ENCODE measurements around the gene F9. TPM values are rescaled to one million over a fixed set of nuclear protein-coding genes. Genes with fewer than 3 reads are reported as not detected.

F9 gene
- total RNA-seq, 1 donor from 2014 or later = not detected

- DNase-seq (ENCODE audit: low spot score) = no peak
- Mint-ChIP-seq H3K4me1 (ENCODE audit: low read depth) (peaks cover 4% of the 10 kb centered on the region), H3K36me3 (ENCODE audit: low read depth) (no peaks in the 10 kb centered on the region), H3K4me3 (ENCODE audit: low read depth) (no peak overlapping the region), H3K27me3 (ENCODE audit: low read depth) (peaks cover 5% of the 10 kb centered on the region), H3K9me3 (no peaks in the 10 kb centered on the region), H3K27ac (no peak overlapping the region)
- intact Hi-C loops (cut with micrococcal nuclease) = loop anchor here (10.0 kb wide), 1 partner anchor 210 kb away; no protein-coding TSS in a partner anchor
These were observed 23.8 kb downstream of the F9 start for GRCh38 chrX:139554376-139554775.

GRCh38 chrX:139554991-139555675, 24.6 kb downstream of the F9 start:
- no peak for DNase-seq (ENCODE audit: low spot score)
- Mint-ChIP-seq H3K4me1 (ENCODE audit: low read depth) (peaks cover 4% of the 10 kb centered on the region), H3K9me3 (no peaks in the 10 kb centered on the region), H3K27ac (no peak overlapping the region), H3K4me3 (ENCODE audit: low read depth) (no peak overlapping the region), H3K27me3 (ENCODE audit: low read depth) (peaks cover 5% of the 10 kb centered on the region), H3K36me3 (ENCODE audit: low read depth) (no peaks in the 10 kb centered on the region)
- intact Hi-C loops (cut with micrococcal nuclease) = loop anchor here (10.0 kb wide), 1 partner anchor 210 kb away; no protein-coding TSS in a partner anchor

GRCh38 chrX:139559383-139560042, 29.0 kb downstream of the F9 start:
- Mint-ChIP-seq H3K27ac (no peak overlapping the region), H3K4me1 (ENCODE audit: low read depth) (no peaks in the 10 kb centered on the region), H3K36me3 (ENCODE audit: low read depth) (no peaks in the 10 kb centered on the region), H3K4me3 (ENCODE audit: low read depth) (no peak overlapping the region), H3K9me3 (no peaks in the 10 kb centered on the region), H3K27me3 (ENCODE audit: low read depth) (peaks cover 3% of the 10 kb centered on the region)
- intact Hi-C loops (cut with micrococcal nuclease) = loop anchor here (10.0 kb wide), 1 partner anchor 205 kb away; no protein-coding TSS in a partner anchor
- DNase-seq (ENCODE audit: low spot score) = no peak

GRCh38 chrX:139560221-139560620, 29.7 kb downstream of the F9 start:
- Mint-ChIP-seq H3K4me3 (ENCODE audit: low read depth) (no peak overlapping the region), H3K27ac (no peak overlapping the region), H3K9me3 (no peaks in the 10 kb centered on the region), H3K36me3 (ENCODE audit: low read depth) (no peaks in the 10 kb centered on the region), H3K4me1 (ENCODE audit: low read depth) (no peaks in the 10 kb centered on the region), H3K27me3 (ENCODE audit: low read depth) (no peaks in the 10 kb centered on the region)
- intact Hi-C loops (cut with micrococcal nuclease) = no loop called here
- no peak for DNase-seq (ENCODE audit: low spot score)

- Mint-ChIP-seq H3K9me3 (no peaks in the 10 kb centered on the region), H3K36me3 (ENCODE audit: low read depth) (no peaks in the 10 kb centered on the region), H3K4me1 (ENCODE audit: low read depth) (no peaks in the 10 kb centered on the region), H3K4me3 (ENCODE audit: low read depth) (no peak overlapping the region), H3K27ac (no peak overlapping the region), H3K27me3 (ENCODE audit: low read depth) (no peaks in the 10 kb centered on the region)
- DNase-seq (ENCODE audit: low spot score) = no peak
- intact Hi-C loops (cut with micrococcal nuclease) = no loop called here
These were observed 32.7 kb downstream of the F9 start for GRCh38 chrX:139563251-139563650.

- Mint-ChIP-seq H3K27me3 (ENCODE audit: low read depth) (no peaks in the 10 kb centered on the region), H3K27ac (no peak overlapping the region), H3K4me3 (ENCODE audit: low read depth) (no peak overlapping the region), H3K4me1 (ENCODE audit: low read depth) (no peaks in the 10 kb centered on the region), H3K36me3 (ENCODE audit: low read depth) (no peaks in the 10 kb centered on the region), H3K9me3 (no peaks in the 10 kb centered on the region)
- no peak for DNase-seq (ENCODE audit: low spot score)
- intact Hi-C loops (cut with micrococcal nuclease) = no loop called here
These were observed 36.4 kb downstream of the F9 start for GRCh38 chrX:139566981-139567380.

- Mint-ChIP-seq H3K27ac (no peak overlapping the region), H3K9me3 (no peaks in the 10 kb centered on the region), H3K4me1 (ENCODE audit: low read depth) (no peaks in the 10 kb centered on the region), H3K36me3 (ENCODE audit: low read depth) (no peaks in the 10 kb centered on the region), H3K27me3 (ENCODE audit: low read depth) (no peaks in the 10 kb centered on the region), H3K4me3 (ENCODE audit: low read depth) (no peak overlapping the region)
- intact Hi-C loops (cut with micrococcal nuclease) = no loop called here
- DNase-seq (ENCODE audit: low spot score) = no peak
These were observed 50.5 kb downstream of the F9 start for GRCh38 chrX:139581068-139581467.

GRCh38 chrX:139585613-139586012, 55.1 kb downstream of the F9 start:
- Mint-ChIP-seq H3K9me3 (no peaks in the 10 kb centered on the region), H3K27me3 (ENCODE audit: low read depth) (no peaks in the 10 kb centered on the region), H3K27ac (no peak overlapping the region), H3K36me3 (ENCODE audit: low read depth) (no peaks in the 10 kb centered on the region), H3K4me3 (ENCODE audit: low read depth) (no peak overlapping the region), H3K4me1 (ENCODE audit: low read depth) (no peaks in the 10 kb centered on the region)
- intact Hi-C loops (cut with micrococcal nuclease) = no loop called here
- no peak for DNase-seq (ENCODE audit: low spot score)

GRCh38 chrX:139596068-139596467, 65.5 kb downstream of the F9 start:
- H3K4me3 Mint-ChIP-seq (ENCODE audit: low read depth) = no peak overlapping the region
- no peak for DNase-seq (ENCODE audit: low spot score)
- no peaks in the 10 kb centered on the region for H3K9me3 Mint-ChIP-seq
- H3K27ac Mint-ChIP-seq = no peak overlapping the region
- H3K27me3 Mint-ChIP-seq (ENCODE audit: low read depth) = no peaks in the 10 kb centered on the region
- intact Hi-C loops (cut with micrococcal nuclease) = no loop called here
- no peaks in the 10 kb centered on the region for H3K4me1 Mint-ChIP-seq (ENCODE audit: low read depth)
- no peaks in the 10 kb centered on the region for H3K36me3 Mint-ChIP-seq (ENCODE audit: low read depth)

- Mint-ChIP-seq H3K9me3 (no peaks in the 10 kb centered on the region), H3K4me1 (ENCODE audit: low read depth) (no peaks in the 10 kb centered on the region), H3K27ac (no peak overlapping the region), H3K4me3 (ENCODE audit: low read depth) (no peak overlapping the region), H3K36me3 (ENCODE audit: low read depth) (no peaks in the 10 kb centered on the region), H3K27me3 (ENCODE audit: low read depth) (no peaks in the 10 kb centered on the region)
- DNase-seq (ENCODE audit: low spot score) = no peak
- intact Hi-C loops (cut with micrococcal nuclease) = no loop called here
These were observed 69.6 kb downstream of the F9 start for GRCh38 chrX:139600105-139600504.

Other genes with a start within 250 kb of the F9 start
- gene MCF2, start 177.4 kb downstream of the F9 start, total RNA-seq = 0.46 and 0.66 TPM in 2 replicates